ENCODE data around the gene KIF13A. TPM values are rescaled to one million over a fixed set of nuclear protein-coding genes. Genes with fewer than 3 reads are reported as not detected.
"Not testable (repeated sequence)": the region's sequence is repeated elsewhere in the genome, so short reads cannot be mapped to it uniquely, and the experiment has no call there.

Gene KIF13A
- total RNA-seq, 1 donor from 2014 or later = 34.4 TPM

DNA sequence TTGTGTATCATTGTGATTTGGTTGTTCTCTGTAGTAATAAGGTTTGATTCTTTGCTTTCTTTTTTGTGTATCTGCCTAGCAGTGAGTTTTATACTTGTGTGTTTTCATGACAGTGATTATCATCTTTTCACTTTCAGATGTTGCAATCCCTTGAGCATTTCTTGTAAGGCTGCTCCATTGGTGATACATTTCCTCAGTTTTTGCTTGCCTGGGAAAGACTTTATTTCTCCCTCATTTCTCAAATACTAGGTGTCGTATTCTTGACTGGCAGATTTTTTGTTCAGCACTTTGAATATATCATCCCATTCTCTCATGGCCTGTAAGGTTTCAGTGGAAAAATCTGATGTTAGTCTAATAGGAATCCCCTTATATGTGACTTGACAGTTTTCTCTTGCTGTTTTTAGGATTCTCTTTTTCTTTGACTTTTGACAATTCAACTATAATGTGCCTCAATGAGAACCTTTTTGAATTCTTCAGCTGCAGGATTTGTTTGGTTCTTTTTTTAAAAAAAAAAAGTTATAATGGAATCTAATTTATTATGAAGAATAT lies 249.7 kb downstream of the KIF13A start:
- Mint-ChIP-seq H3K27me3 (ENCODE audit: low read depth) (no peaks in the 10 kb centered on the region), H3K4me1 (no peaks in the 10 kb centered on the region), H3K27ac (ENCODE audit: unreplicated experiment) (no peak overlapping the region), H3K36me3 (ENCODE audit: low read depth) (peaks cover 8% of the 10 kb centered on the region), H3K4me3 (no peak overlapping the region), H3K9me3 (peaks cover 12% of the 10 kb centered on the region)
- DNase-seq (ENCODE audit: low read depth, low spot score) = no peak
- TF ChIP-seq, protein P1, sequence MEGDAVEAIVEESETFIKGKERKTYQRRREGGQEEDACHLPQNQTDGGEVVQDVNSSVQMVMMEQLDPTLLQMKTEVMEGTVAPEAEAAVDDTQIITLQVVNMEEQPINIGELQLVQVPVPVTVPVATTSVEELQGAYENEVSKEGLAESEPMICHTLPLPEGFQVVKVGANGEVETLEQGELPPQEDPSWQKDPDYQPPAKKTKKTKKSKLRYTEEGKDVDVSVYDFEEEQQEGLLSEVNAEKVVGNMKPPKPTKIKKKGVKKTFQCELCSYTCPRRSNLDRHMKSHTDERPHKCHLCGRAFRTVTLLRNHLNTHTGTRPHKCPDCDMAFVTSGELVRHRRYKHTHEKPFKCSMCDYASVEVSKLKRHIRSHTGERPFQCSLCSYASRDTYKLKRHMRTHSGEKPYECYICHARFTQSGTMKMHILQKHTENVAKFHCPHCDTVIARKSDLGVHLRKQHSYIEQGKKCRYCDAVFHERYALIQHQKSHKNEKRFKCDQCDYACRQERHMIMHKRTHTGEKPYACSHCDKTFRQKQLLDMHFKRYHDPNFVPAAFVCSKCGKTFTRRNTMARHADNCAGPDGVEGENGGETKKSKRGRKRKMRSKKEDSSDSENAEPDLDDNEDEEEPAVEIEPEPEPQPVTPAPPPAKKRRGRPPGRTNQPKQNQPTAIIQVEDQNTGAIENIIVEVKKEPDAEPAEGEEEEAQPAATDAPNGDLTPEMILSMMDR (conservative IDR thresholded peaks at IDR 0.05) = no peak

DNA sequence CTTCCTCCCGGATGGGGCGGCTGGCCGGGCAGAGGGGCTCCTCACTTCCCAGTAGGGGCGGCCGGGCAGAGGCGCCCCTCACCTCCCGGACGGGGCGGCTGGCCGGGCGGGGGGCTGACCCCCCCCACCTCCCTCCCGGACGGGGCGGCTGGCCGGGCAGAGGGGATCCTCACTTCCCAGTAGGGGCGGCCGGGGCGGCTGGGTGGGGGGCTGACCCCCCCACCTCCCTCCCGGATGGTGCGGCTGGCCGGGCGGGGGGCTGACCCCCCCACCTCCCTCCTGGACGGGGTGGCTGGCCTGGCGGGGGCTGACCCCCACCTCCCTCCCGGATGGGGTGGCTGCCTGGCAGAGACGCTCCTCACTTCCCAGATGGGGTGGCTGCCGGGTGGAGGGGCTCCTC lies 252.1 kb downstream of the KIF13A start:
- not testable (repeated sequence) for DNase-seq (ENCODE audit: low read depth, low spot score); H3K36me3 Mint-ChIP-seq (ENCODE audit: low read depth); H3K27ac Mint-ChIP-seq (ENCODE audit: unreplicated experiment); H3K4me3 Mint-ChIP-seq; H3K4me1 Mint-ChIP-seq; H3K27me3 Mint-ChIP-seq (ENCODE audit: low read depth)
- H3K9me3 Mint-ChIP-seq = peaks cover 12% of the 10 kb centered on the region

DNA sequence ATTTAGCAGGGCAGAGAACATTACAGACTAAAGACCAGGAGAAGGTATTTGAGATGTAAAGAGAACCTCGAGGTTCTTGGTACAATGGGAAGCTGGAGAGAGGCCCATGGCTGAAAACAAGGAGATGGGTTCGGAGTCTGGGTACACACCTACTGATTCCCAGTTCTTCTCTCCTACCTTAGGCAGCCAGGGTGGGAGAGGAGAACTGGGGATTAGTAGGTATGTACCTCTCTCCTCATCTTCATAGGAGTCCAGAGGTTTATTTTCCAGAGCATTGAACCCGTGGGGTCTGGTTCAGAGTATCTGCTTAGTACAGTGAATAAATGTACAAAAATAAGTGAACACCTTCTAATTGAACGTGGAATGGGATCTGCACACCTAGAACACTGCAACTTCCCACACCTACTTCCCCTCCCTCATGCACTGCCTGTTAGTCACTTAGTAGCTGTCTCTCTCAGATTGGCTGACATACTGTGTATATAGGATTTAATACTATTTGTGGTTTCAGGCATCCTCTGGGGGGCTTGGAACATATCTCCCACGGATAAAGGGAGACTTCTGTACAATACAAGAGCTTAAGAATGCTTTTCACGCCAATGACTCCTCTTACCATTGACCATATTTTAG lies 257.2 kb downstream of the KIF13A start:
- DNase-seq (ENCODE audit: low read depth, low spot score) = no peak

DNA sequence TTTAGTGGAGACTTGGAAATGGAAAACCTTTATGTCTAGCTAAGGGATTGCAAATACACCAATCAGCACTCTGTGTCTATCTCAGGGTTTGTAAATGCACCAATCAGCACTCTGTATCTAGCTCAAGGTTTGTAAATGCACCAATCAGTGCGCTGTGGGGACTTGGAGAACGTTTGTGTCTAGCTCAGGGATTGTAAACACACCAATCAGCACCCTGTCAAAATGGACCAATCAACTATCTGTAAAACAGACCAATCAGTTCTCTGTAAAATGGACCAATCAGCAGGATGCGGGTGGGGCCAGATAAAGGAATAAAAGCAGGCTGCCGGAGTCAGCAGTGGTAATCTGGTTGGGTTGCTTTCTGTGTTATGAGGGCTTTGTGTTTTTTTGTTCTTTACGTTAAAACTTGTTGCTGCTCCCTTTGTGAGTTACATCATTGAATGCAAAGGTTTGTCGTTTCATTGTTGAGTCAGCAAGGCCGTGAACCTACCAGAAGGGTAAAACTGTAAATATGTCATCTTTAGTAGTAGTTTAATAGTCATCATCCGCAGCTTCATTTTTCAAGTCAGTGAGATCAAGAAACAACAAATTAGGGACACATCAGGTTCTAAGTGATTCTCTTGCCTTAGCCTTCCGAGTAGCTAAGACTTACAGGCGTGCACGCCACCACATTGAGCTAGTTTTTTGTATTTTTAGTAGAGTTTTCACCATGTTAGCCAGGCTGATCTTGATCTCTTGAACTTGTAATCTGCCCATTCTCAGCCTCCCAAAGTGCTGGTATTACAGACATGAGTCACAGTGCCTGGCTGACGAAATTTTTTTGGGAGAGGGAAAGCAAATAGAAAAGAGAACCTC lies 258.0 kb downstream of the KIF13A start:
- no peak overlapping the region for H3K4me3 Mint-ChIP-seq
- H3K27ac Mint-ChIP-seq (ENCODE audit: unreplicated experiment) = no peak overlapping the region
- no peaks in the 10 kb centered on the region for H3K9me3 Mint-ChIP-seq

More for the DNA sequence above, 257.2 kb downstream of the KIF13A start:
- no peaks in the 10 kb centered on the region for H3K27me3 Mint-ChIP-seq (ENCODE audit: low read depth)
- H3K36me3 Mint-ChIP-seq (ENCODE audit: low read depth) = no peaks in the 10 kb centered on the region
- TF ChIP-seq, protein P1 (conservative IDR thresholded peaks at IDR 0.05) = no peak
- no peak overlapping the region for H3K27ac Mint-ChIP-seq (ENCODE audit: unreplicated experiment)
- H3K4me3 Mint-ChIP-seq = no peak overlapping the region
- H3K4me1 Mint-ChIP-seq = peaks cover 1% of the 10 kb centered on the region
- H3K9me3 Mint-ChIP-seq = no peaks in the 10 kb centered on the region

DNA sequence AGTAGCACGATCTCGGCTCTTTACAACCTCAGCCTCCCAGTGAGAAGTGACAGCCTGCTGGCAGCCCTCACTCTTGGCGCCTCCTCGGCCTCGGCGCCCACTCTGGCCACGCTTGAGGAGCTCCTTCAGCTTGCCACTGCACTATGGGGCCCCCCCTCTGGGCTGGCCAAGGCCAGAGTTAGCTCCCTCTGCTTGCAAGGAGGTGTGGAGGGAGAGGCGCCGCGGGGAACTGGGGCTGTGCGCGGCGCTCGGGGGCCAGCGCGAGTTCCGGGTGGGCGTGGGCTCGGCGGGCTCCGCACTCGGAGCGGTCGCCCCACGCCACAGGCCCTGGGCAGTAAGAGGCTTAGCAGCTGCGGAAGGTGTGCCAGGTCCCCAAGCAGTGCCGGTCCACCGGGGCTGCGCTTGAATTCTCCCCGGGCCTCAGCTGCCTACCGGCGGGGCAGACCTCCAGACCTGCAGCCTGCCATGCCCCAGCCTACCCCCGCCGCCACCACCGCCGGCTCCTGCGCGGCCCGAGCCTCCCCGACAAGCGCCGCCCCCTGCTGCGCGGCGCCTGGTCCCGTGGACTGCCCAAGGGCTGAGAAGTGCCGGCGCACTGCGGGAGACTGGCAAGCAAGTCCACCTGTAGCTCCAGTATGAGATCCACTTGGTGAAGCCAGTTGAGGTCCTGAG lies 258.7 kb downstream of the KIF13A start:
- Mint-ChIP-seq H3K36me3 (ENCODE audit: low read depth) (no peaks in the 10 kb centered on the region), H3K27ac (ENCODE audit: unreplicated experiment) (no peak overlapping the region), H3K4me1 (peaks cover 9% of the 10 kb centered on the region), H3K9me3 (no peaks in the 10 kb centered on the region), H3K4me3 (no peak overlapping the region), H3K27me3 (ENCODE audit: low read depth) (no peaks in the 10 kb centered on the region)
- TF ChIP-seq, protein P1 (conservative IDR thresholded peaks at IDR 0.05) = no peak
- DNase-seq (ENCODE audit: low read depth, low spot score) = no peak

More for the DNA sequence above, 258.0 kb downstream of the KIF13A start:
- H3K4me1 Mint-ChIP-seq = peaks cover 6% of the 10 kb centered on the region
- TF ChIP-seq, protein P1 (conservative IDR thresholded peaks at IDR 0.05) = no peak
- no peaks in the 10 kb centered on the region for H3K27me3 Mint-ChIP-seq (ENCODE audit: low read depth)
- H3K36me3 Mint-ChIP-seq (ENCODE audit: low read depth) = no peaks in the 10 kb centered on the region
- DNase-seq (ENCODE audit: low read depth, low spot score) = no peak

All from neural crest cell (in vitro differentiated cells).